A549 (cell line): Measurements from ENCODE around the gene ABI3. TPM values are rescaled to one million over a fixed set of nuclear protein-coding genes. Genes with fewer than 3 reads are reported as not detected.

Experiments
- ATAC-seq, 2 experiments: fragments of 200-7000 bp in 1 of 2; fragments of >200 bp in 1 of 2; cut with Nextera tagmentation in 1 of 2; cut with Tn5 transposase in 1 of 2; 3 replicates each; pipeline versions ENCODE4 v1.8.0 to v1.9.1; 2018 to 2020; ENCODE audit warnings: mild to moderate bottlenecking in 1 of 2, moderate library complexity in 1 of 2
- CTCF ChIA-PET: fragments of 300-600 bp; sonication (Branson Sonifier 250); formaldehyde crosslinking; extraction: SDS; loops from one replicate; lab custom pipeline; 2021; ENCODE audit warnings: antibody characterized with exemption, inconsistent platforms; lab: Yijun Ruan, JAX
- POLR2A ChIA-PET: fragments of 350-600 bp; formaldehyde crosslinking; extraction: SDS; loops from one replicate; lab custom pipeline; 2021; ENCODE audit warnings: antibody characterized with exemption, inconsistent platforms; lab: Yijun Ruan, JAX
- DNase-seq, 2 experiments: peaks; one replicate each; pipeline versions ENCODE4 v3.0.0 to v3.0.0-alpha.2; 2011 to 2016; ENCODE audit warnings: low read depth in 1 of 2, low spot score in 1 of 2
- FAIRE-seq: peaks from 2 replicates; lab custom pipeline; 2011; peaks lifted over from hg19 to GRCh38; lab: Jason Lieb, UNC
- H3K27ac ChIP-seq, 2 experiments: fragments of >200 bp; sonication (Bioruptor Twin); formaldehyde crosslinking; 3 replicates each; pipeline ENCODE4 v1.5.1; 2016 to 2017
- H3K4me1 ChIP-seq: fragments of >200 bp; sonication (Bioruptor Twin); formaldehyde crosslinking; 3 replicates; pipeline ENCODE4 v1.6.1; 2016
- H3K4me2 ChIP-seq: fragments of >200 bp; sonication (Bioruptor Twin); formaldehyde crosslinking; 3 replicates; pipeline ENCODE4 v1.6.1; 2016
- H3K4me3 ChIP-seq: fragments of >200 bp; sonication (Bioruptor Twin); formaldehyde crosslinking; 3 replicates; pipeline ENCODE4 v1.5.1; 2016
- H3K9me3 ChIP-seq: fragments of >200 bp; sonication (Bioruptor Twin); formaldehyde crosslinking; 3 replicates; pipeline ENCODE4 v1.6.1; 2016
- CBX2 ChIP-seq: fragments of 200-600 bp; sonication (generic); IDR thresholded peaks from 2 replicates; pipeline ENCODE4 v1.6.1; 2016; ENCODE audit warnings: low read depth, mild to moderate bottlenecking, borderline replicate concordance
- CHD2 ChIP-seq: fragments of 150-350 bp; IDR thresholded peaks from 2 replicates; pipeline ENCODE4 v1.6.1; 2014; ENCODE audit warnings: low read length; ENCODE audit not compliant: partially characterized antibody
- CTCF ChIP-seq: fragments of >200 bp; sonication (Bioruptor Twin); formaldehyde crosslinking; IDR thresholded peaks from 3 replicates; pipeline ENCODE4 v1.5.1; 2016
- E2F6 ChIP-seq: IDR thresholded peaks from 2 replicates; pipeline ENCODE4 v1.6.1; 2012; ENCODE audit warnings: low read depth, borderline replicate concordance
- EHF ChIP-seq: fragments of 250-450 bp; sonication (Bioruptor Pico); IDR thresholded peaks from 2 replicates; pipeline ENCODE4 v1.5.0; 2020; ENCODE audit warnings: mild to moderate bottlenecking
- EP300 ChIP-seq, 2 experiments: fragments of >200 bp; sonication (Bioruptor Twin); formaldehyde crosslinking; IDR thresholded peaks; 2 replicates in 1 of 2; 3 replicates in 1 of 2; pipeline ENCODE4 v1.6.1; 2016 to 2017
- ESRRA ChIP-seq: fragments of 150-350 bp; IDR thresholded peaks from 2 replicates; pipeline ENCODE4 v1.6.1; 2014; ENCODE audit warnings: mild to moderate bottlenecking, low read length, borderline replicate concordance
- FOSL2 ChIP-seq, 2 experiments: fragments of 450-650 bp in 1 of 2; fragments of >200 bp in 1 of 2; sonication (Bioruptor Twin) in 1 of 2; formaldehyde crosslinking; IDR thresholded peaks; 2 replicates each; pipeline versions ENCODE4 v1.5.0 to v1.6.1; 2016 to 2020; ENCODE audit warnings: mild to moderate bottlenecking in 1 of 2, moderate library complexity in 1 of 2
- FOXS1 ChIP-seq: fragments of 250-450 bp; sonication (Bioruptor Pico); IDR thresholded peaks from 2 replicates; pipeline ENCODE4 v1.5.0; 2020; ENCODE audit warnings: mild to moderate bottlenecking, moderate library complexity
- HDAC2 ChIP-seq: fragments of 200-600 bp; sonication (generic); IDR thresholded peaks from 2 replicates; pipeline ENCODE4 v1.6.1; 2016
- HMGXB4 ChIP-seq: fragments of 250-450 bp; sonication (Bioruptor Pico); IDR thresholded peaks from 2 replicates; pipeline ENCODE4 v1.5.0; 2021; ENCODE audit warnings: mild to moderate bottlenecking, moderate library complexity, borderline replicate concordance
- HOXA7 ChIP-seq: fragments of 250-450 bp; sonication (Bioruptor Pico); IDR thresholded peaks from 2 replicates; pipeline ENCODE4 v1.5.0; 2020; ENCODE audit warnings: mild to moderate bottlenecking, moderate library complexity
- HOXB5 ChIP-seq: fragments of 250-450 bp; sonication (Bioruptor Pico); IDR thresholded peaks from 2 replicates; pipeline ENCODE4 v1.5.0; 2020; ENCODE audit warnings: mild to moderate bottlenecking, moderate library complexity
- JUNB ChIP-seq: fragments of >200 bp; sonication (Bioruptor Twin); formaldehyde crosslinking; IDR thresholded peaks from 2 replicates; pipeline ENCODE4 v1.6.1; 2016
- KDM1A ChIP-seq: fragments of 200-600 bp; sonication (generic); IDR thresholded peaks from 2 replicates; pipeline ENCODE4 v1.6.1; 2016; ENCODE audit warnings: low read depth, mild to moderate bottlenecking
- KDM5A ChIP-seq: fragments of 200-600 bp; sonication (generic); IDR thresholded peaks from 2 replicates; pipeline ENCODE4 v1.6.1; 2016; ENCODE audit warnings: antibody characterized with exemption, mild to moderate bottlenecking
- MYC ChIP-seq: IDR thresholded peaks from 2 replicates; pipeline ENCODE4 v1.6.1; 2012; ENCODE audit warnings: mild to moderate bottlenecking, inconsistent platforms, low read length, improper control_type of control experiment, borderline replicate concordance
- PBX3 ChIP-seq: IDR thresholded peaks from 2 replicates; pipeline ENCODE4 v1.6.1; 2012
- POLR2A ChIP-seq: IDR thresholded peaks from 2 replicates; pipeline ENCODE4 v1.6.1; 2012; ENCODE audit warnings: mild to moderate bottlenecking, low read length
- RCOR1 ChIP-seq: fragments of 150-350 bp; IDR thresholded peaks from 2 replicates; pipeline ENCODE4 v1.6.1; 2014; ENCODE audit warnings: antibody characterized with exemption, low read length, low read depth
- RNF2 ChIP-seq: fragments of 200-600 bp; sonication (generic); IDR thresholded peaks from 2 replicates; pipeline ENCODE4 v1.6.1; 2016; ENCODE audit warnings: low read depth, mild to moderate bottlenecking, antibody characterized with exemption, moderate library complexity, borderline replicate concordance
- SREBF2 ChIP-seq: fragments of 450-650 bp; IDR thresholded peaks from 2 replicates; pipeline ENCODE4 v1.6.1; 2014; ENCODE audit warnings: mild to moderate bottlenecking, moderate library complexity
- USF2 ChIP-seq: fragments of 450-650 bp; IDR thresholded peaks from 2 replicates; pipeline ENCODE4 v1.6.1; 2014; ENCODE audit warnings: antibody characterized with exemption
- ZNF302 ChIP-seq: fragments of 250-450 bp; sonication (Bioruptor Pico); IDR thresholded peaks from 2 replicates; pipeline ENCODE4 v1.9.0; 2021; ENCODE audit warnings: inconsistent platforms, mild to moderate bottlenecking, moderate library complexity
- WGBS: methylation state at CpG from one replicate; pipeline ENCODE4 v1.1.6; 2017; ENCODE audit errors: missing lambda C conversion rate; 5-methylcytosine and 5-hydroxymethylcytosine counted together
- polyA plus RNA-seq, 4 experiments: library from polyadenylated mRNA; depleted of rRNA in 3 of 4; stranded (reverse); fragments of >200 nt; fragmentation: RNase III in 1 of 4; extraction: RNeasy Plus Mini Kit Qiagen cat#74134 plus additional on column Dnase treatment in 1 of 4; gene quantifications; 2 replicates in 3 of 4; 3 replicates in 1 of 4; pipeline ENCODE4 v1.2.3, GENCODE V29; 2011 to 2017
- TF ChIP-seq, protein P1 (sequence below): fragments of 150-350 bp; IDR thresholded peaks from 2 replicates; pipeline ENCODE4 v1.6.1; 2014; ENCODE audit warnings: low read depth, mild to moderate bottlenecking, low read length

ABI3 gene
- polyA plus RNA-seq, 2 of the 4 experiments (the other 2 are of a cell fraction): not detected

DNA sequence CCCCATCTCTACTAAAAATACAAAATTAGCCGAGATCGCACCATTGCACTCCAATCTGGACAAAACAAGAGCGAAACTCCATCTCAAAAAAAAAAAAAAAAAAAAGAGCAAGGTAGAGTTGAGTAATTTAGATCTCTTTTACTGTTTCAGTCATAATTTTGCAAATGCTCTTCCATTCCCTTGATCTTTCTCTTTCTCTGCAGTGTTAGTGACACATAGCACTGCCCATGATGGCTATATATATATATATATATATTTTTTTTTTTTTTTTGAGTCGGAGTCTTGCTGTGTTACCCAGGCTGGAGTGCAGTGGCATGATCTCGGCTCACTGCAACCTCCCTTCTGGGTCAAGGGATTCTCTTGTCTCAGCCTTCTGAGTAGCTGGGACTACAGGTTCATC is 32.3 kb downstream of the ABI3 start (continued):
- no peak for TF ChIP-seq HOXA7 (CRISPR knock-in tag)
- no peak for TF ChIP-seq E2F6
- no peak for TF ChIP-seq PBX3
- no peak for TF ChIP-seq RCOR1
- TF ChIP-seq FOXS1 (CRISPR knock-in tag): no peak
- TF ChIP-seq CHD2: no peak
- no peak for TF ChIP-seq ZNF302 (CRISPR knock-in tag)
- no peak for TF ChIP-seq POLR2A

DNA sequence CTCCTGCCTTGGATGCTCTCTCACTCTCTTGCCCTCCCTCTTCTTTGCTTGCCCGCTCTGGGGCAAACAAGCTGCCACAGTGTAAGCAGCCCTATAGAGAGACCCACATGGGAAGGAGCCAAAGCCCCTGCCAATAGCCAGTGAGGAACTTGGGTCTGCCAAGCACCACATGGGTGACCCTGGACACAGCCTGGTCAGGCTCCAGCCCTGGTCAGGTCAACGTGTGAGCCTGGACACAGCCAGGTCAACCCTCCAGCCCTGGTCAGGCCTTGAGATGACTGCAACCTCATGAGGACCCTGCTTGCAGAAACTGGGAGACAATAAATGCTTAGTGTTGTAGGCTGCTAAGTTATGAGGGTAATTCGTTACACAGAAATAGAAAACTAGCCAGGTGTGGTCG is 34.3 kb downstream of the ABI3 start:
- H3K4me1 ChIP-seq: peaks cover 8% of the 10 kb centered on the region
- H3K4me2 ChIP-seq: no peak overlapping the region
- no peak for ATAC-seq
- no peak for DNase-seq
- H3K4me3 ChIP-seq: no peak overlapping the region
- POLR2A ChIA-PET: no interaction called here
- WGBS: 76% methylated on average over 4 of the region's 4 CpGs
- CTCF ChIA-PET: interaction anchor here (0.6 to 1.1 kb wide), 3 partner anchors 18 to 74 kb away, joined by 3 read pairs; no protein-coding TSS in a partner anchor
- no peak overlapping the region for H3K27ac ChIP-seq
- no peaks in the 10 kb centered on the region for H3K9me3 ChIP-seq
- no peak for FAIRE-seq
- TF ChIP-seq EP300 (IDR thresholded peaks at IDR 0.05): no peak
- no peak for TF ChIP-seq JUNB
- TF ChIP-seq USF2: no peak
- TF ChIP-seq EHF (CRISPR knock-in tag): no peak
- no peak for TF ChIP-seq CTCF
- TF ChIP-seq CBX2: no peak
- TF ChIP-seq FOSL2 (IDR thresholded peaks at IDR 0.05): no peak
- no peak for TF ChIP-seq FOSL2 (CRISPR knock-in tag; IDR thresholded peaks at IDR 0.05)
- no peak for TF ChIP-seq HDAC2
- no peak for TF ChIP-seq RNF2
- TF ChIP-seq, protein P1, sequence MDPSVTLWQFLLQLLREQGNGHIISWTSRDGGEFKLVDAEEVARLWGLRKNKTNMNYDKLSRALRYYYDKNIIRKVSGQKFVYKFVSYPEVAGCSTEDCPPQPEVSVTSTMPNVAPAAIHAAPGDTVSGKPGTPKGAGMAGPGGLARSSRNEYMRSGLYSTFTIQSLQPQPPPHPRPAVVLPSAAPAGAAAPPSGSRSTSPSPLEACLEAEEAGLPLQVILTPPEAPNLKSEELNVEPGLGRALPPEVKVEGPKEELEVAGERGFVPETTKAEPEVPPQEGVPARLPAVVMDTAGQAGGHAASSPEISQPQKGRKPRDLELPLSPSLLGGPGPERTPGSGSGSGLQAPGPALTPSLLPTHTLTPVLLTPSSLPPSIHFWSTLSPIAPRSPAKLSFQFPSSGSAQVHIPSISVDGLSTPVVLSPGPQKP: no peak
- no peak for TF ChIP-seq MYC
- TF ChIP-seq, all 56 proteins: peak for 0

GRCh38 chr17:49247944-49248343 is 37.4 kb downstream of the ABI3 start:
- no peak for FAIRE-seq
- CTCF ChIA-PET: interaction anchor here (0.6 to 2.5 kb wide), 6 partner anchors 12 to 301 kb away, joined by 3 to 11 read pairs (median 6); no protein-coding TSS in a partner anchor
- Histone ChIP-seq H3K4me1 (peaks cover 20% of the 10 kb centered on the region), H3K4me2 (no peak overlapping the region), H3K9me3 (no peaks in the 10 kb centered on the region), H3K4me3 (no peak overlapping the region), H3K27ac (no peak overlapping the region)
- no peak for ATAC-seq
- DNase-seq: no peak
- POLR2A ChIA-PET: no interaction called here
- 77% methylated on average over 7 of the region's 7 CpGs for WGBS
- no peak for TF ChIP-seq SREBF2
- TF ChIP-seq ESRRA: no peak
- no peak for TF ChIP-seq KDM1A
- TF ChIP-seq CTCF: no peak
- no peak for TF ChIP-seq HMGXB4 (CRISPR knock-in tag)
- TF ChIP-seq KDM5A: no peak
- TF ChIP-seq HOXB5 (CRISPR knock-in tag): no peak
- TF ChIP-seq CBX2: no peak
- no peak for TF ChIP-seq USF2
